H1 (cell line): Measurements from ENCODE around the gene COL28A1.

Experiments
- CBX8 ChIP-seq: fragments of 300-800, 300-1000 bp; sonication (generic); IDR thresholded peaks from 2 replicates; pipeline ENCODE4 v1.7.1; 2016; ENCODE audit warnings: low read depth, low read length, borderline replicate concordance
- CTCF ChIP-seq, 3 experiments: IDR thresholded peaks; 1 replicate in 2 of 3; 2 replicates in 1 of 3; pipeline versions ENCODE4 v1.5.1 to v1.6.1; 2011; ENCODE audit warnings: low read length in 3 of 3, mild to moderate bottlenecking in 3 of 3, inconsistent platforms in 2 of 3, low read depth in 1 of 3, moderate library complexity in 1 of 3; ENCODE audit not compliant: insufficient read depth in 1 of 3; ENCODE audit errors: control extremely low read depth in 1 of 3
- EGR1 ChIP-seq: IDR thresholded peaks from 2 replicates; pipeline ENCODE4 v1.6.1; 2011; ENCODE audit warnings: low read depth, low read length, borderline replicate concordance
- EP300 ChIP-seq, 2 experiments: IDR thresholded peaks; 1 replicate in 1 of 2; 2 replicates in 1 of 2; pipeline ENCODE4 v1.6.1; 2011 to 2012; ENCODE audit warnings: low read depth in 2 of 2, low read length in 2 of 2, mild to moderate bottlenecking in 2 of 2, borderline replicate concordance in 1 of 2, inconsistent platforms in 1 of 2, moderate library complexity in 1 of 2
- MAX ChIP-seq: IDR thresholded peaks from 2 replicates; pipeline ENCODE4 v1.6.1; 2012; ENCODE audit warnings: inconsistent platforms
- POLR2A ChIP-seq, 2 experiments: IDR thresholded peaks; 1 replicate in 1 of 2; 2 replicates in 1 of 2; pipeline ENCODE4 v1.6.1; 2011; ENCODE audit warnings: low read depth in 2 of 2, low read length in 2 of 2, mild to moderate bottlenecking in 2 of 2; ENCODE audit errors: control extremely low read depth in 1 of 2
- POLR2AphosphoS5 ChIP-seq: IDR thresholded peaks from 2 replicates; pipeline ENCODE4 v1.6.1; 2011; ENCODE audit warnings: low read depth, low read length
- RFX5 ChIP-seq: IDR thresholded peaks from 2 replicates; pipeline ENCODE4 v1.6.1; 2011; ENCODE audit warnings: low read depth, low read length, improper control_type of control experiment, borderline replicate concordance
- RNF2 ChIP-seq: fragments of 200-900, 300-1000 bp; sonication (generic); IDR thresholded peaks from 2 replicates; pipeline ENCODE4 v1.7.1; 2016; ENCODE audit warnings: borderline replicate concordance, low read depth, mild to moderate bottlenecking, antibody characterized with exemption, low read length; ENCODE audit not compliant: poor library complexity, severe bottlenecking; ENCODE audit errors: missing control alignments
- TEAD4 ChIP-seq: IDR thresholded peaks from 2 replicates; pipeline ENCODE4 v1.6.1; 2012; ENCODE audit warnings: low read depth, low read length, inconsistent platforms, mixed read lengths
- TF ChIP-seq, protein P1 (sequence below): IDR thresholded peaks from 2 replicates; pipeline ENCODE4 v1.6.1; 2011; ENCODE audit warnings: low read length, improper control_type of control experiment

- TF ChIP-seq RNF2: no peak
- no peak for TF ChIP-seq POLR2A (IDR thresholded peaks at IDR 0.05; ENCODE audit: control extremely low read depth in 1 of 2, low read depth in 2 of 2, low read length in 2 of 2)
- TF ChIP-seq CTCF (IDR thresholded peaks at IDR 0.05; ENCODE audit: control extremely low read depth in 1 of 3, insufficient read depth in 1 of 3, low read depth in 1 of 3, low read length in 3 of 3): no peak
- TF ChIP-seq CBX8: no peak
- no peak for TF ChIP-seq MAX
- TF ChIP-seq POLR2AphosphoS5: no peak
- TF ChIP-seq, protein P1, sequence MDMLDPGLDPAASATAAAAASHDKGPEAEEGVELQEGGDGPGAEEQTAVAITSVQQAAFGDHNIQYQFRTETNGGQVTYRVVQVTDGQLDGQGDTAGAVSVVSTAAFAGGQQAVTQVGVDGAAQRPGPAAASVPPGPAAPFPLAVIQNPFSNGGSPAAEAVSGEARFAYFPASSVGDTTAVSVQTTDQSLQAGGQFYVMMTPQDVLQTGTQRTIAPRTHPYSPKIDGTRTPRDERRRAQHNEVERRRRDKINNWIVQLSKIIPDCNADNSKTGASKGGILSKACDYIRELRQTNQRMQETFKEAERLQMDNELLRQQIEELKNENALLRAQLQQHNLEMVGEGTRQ: no peak
- TF ChIP-seq RFX5: no peak
- no peak for TF ChIP-seq EP300 (IDR thresholded peaks at IDR 0.05; ENCODE audit: borderline replicate concordance in 1 of 2, low read depth in 2 of 2, low read length in 2 of 2)
- no peak for TF ChIP-seq EGR1
- no peak for TF ChIP-seq TEAD4
Observed at GRCh38 chr7:7556852-7557251, 21.2 kb upstream of the COL28A1 start.
